ENCODE data around the gene BCL2L11. TPM values are rescaled to one million over a fixed set of nuclear protein-coding genes. Genes with fewer than 3 reads are reported as not detected.

The BCL2L11 gene
- polyA plus RNA-seq, 3 donors, result 18.3 to 21.3 (median 18.5) TPM

DNA sequence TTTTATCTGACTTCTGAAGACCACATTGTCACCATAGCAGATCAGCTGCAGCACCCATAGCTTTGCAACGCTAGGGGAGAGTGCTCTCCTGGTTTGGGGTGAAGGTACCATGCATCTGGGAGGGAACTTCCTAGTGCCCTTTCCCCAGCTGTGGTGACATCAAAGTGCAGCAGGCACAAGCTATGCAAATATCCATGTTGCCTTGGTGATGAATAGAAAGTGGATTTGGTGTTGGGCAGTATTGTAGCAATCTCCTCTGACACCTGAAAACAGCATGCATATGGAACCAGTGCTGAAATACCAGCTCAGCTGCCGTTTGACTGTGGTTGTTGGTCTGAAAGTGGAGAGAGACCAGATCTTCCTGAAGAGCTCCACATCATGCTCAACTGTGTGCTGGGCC lies 37.1 kb downstream of the BCL2L11 start:
- DNase-seq (ENCODE audit: extremely low read depth in 1 of 11, low read depth in 9 of 11, low spot score in 4 of 11), result no peak

- no peak for DNase-seq (ENCODE audit: extremely low read depth in 1 of 11, low read depth in 9 of 11, low spot score in 4 of 11)
Measured at GRCh38 chr2:111159641-111160040, 38.9 kb downstream of the BCL2L11 start.

DNA sequence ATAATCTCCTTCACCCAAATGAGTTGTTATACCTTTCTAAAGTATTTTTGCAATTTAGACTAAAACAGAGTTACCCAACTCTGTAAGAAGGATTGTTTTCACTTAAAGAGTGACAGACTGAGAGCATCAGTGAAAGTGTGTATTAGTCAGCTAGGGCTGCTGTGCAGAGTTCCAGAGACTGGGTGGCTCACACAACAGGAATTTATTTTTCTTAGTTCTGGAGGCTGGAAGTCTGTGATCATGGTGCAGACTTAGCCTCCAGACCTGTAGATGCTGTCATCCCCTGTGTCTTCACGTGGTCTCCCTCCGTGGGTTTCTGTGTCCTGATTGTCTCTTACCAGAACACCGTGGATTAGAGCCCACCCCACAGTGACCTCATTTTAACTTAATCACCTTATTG lies 40.0 kb downstream of the BCL2L11 start:
- no peak for DNase-seq (ENCODE audit: extremely low read depth in 1 of 11, low read depth in 9 of 11, low spot score in 4 of 11)

DNA sequence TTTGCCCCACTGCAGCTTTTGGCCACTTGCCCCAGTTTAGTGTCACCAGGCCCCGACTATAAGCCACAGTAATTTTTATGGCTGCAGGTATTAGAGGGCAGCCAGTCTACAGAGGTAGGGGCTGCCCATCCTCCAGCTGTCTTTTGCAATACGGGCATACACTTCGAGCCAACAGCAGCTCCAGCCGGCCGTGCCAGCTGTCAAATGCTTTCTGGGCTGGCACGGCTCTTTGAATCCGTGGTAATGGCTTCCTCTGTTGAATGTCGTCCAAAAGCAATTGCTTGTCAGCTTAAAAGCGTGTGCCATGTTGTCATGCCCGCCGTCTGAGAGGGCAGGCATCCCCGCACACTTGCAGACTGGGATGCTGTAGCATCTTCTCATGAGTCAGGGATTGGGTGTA lies 41.3 kb downstream of the BCL2L11 start:
- no peak for DNase-seq (ENCODE audit: extremely low read depth in 1 of 11, low read depth in 9 of 11, low spot score in 4 of 11)

DNA sequence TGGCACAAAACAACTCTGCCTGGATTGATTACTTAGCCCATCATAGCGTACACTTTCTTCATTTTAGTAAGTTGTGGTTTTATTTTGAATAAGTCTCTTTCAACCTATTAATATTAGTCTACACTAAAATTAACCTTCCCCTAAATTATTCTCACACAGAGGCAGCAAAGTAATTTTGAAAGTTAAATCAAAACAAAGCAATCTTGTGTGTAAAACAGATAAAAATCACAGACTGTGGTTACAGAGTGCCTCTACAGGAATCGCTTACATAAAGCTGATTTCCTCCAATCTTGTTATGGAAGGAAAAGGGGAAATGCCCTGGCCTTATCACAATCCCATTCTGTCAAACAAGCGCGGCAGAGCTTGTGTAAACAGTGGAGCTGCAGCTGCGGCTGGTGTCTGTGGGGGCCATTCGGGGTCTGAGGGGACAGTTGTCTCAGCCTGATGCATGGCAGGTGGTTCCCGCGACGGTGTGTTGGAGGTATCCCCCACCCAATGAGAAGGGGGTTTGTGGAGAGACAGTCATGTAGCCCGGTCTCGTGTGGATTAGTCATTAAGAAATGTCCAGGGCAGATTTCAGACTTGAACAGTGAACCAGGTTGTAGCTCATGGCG lies 42.1 kb downstream of the BCL2L11 start:
- no peak for DNase-seq (ENCODE audit: extremely low read depth in 1 of 11, low read depth in 9 of 11, low spot score in 4 of 11)

GRCh38 chr2:111164078-111164477 lies 43.4 kb downstream of the BCL2L11 start:
- no peak for DNase-seq (ENCODE audit: extremely low read depth in 1 of 11, low read depth in 9 of 11, low spot score in 4 of 11)

- DNase-seq (ENCODE audit: extremely low read depth in 1 of 11, low read depth in 9 of 11, low spot score in 4 of 11), result no peak
Measured at GRCh38 chr2:111165084-111165483, 44.4 kb downstream of the BCL2L11 start.

DNA sequence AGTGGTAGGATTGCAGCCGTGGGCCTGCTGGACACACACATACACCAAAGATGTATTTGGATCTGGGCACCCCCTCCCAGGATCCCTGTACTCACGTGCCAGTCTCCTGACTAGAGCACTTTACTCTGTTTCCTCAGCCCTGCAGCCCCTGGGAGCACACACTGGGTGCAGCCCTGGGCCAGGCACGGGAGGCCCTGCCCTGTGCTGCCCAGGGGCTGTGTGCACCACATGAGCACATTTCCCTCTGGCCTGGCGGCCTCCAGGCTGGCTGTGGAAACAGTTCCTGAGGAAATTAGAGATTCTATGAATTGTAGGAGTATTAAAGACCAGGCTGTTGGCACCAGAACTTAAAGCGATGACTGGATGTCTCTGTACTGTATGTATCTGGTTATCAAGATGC lies 45.4 kb downstream of the BCL2L11 start:
- no peak for DNase-seq (ENCODE audit: extremely low read depth in 1 of 11, low read depth in 9 of 11, low spot score in 4 of 11)

DNA sequence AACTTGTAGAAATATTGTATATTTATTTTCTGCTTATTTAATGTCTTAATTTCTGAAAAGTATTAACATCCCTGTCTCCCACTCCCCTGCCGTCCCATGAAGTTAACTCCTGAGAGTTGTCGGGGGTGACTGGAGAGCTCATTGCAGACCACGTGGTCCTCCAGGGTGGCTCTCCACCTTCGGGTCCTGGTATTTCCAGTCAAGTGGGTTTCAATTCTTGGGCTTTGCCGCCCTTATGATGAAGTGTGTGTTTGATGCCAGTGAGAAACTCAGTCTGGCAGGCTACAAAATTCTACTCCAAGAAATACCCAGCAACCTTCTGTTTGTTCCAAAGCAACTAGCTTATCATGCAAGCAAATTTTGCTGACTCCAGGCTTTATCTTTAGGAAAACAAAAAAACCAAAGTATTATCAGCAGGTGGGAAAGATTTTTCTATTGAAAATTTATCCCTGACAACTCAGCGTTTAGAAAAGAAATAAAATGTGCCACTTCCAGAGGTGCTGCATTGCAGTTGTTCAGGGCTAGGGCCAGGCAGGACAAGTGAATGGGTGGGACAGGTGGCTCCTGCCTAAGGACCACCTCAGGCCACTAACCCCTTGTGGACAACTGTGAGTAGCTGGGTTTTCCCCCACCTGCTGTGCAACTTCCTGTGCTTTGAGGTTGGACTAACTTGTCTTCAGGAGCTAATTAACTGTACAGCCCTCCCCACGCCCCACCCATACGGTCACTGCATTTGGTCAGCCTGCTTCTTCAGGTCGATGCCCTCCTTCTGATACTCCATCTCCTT lies 46.6 kb downstream of the BCL2L11 start:
- no peak for DNase-seq (ENCODE audit: extremely low read depth in 1 of 11, low read depth in 9 of 11, low spot score in 4 of 11)

DNA sequence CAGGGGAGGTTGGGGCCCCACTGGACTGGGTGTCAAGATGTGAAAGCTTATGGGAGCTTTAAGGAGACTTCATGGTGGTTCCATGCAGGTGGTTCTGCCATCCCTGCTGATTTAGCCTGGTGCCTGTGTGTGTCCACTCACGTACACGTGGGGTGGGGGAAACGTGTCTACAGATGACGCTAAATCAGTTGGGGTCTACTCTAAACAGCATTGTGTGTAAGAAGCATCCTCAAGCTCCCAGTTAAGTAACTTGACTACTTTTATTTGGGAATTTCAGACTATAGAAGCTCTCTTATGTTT lies 47.1 kb downstream of the BCL2L11 start:
- DNase-seq (ENCODE audit: extremely low read depth in 1 of 11, low read depth in 9 of 11, low spot score in 4 of 11), result no peak

- DNase-seq (ENCODE audit: extremely low read depth in 1 of 11, low read depth in 9 of 11, low spot score in 4 of 11), result no peak
Measured at GRCh38 chr2:111168528-111169239, 48.0 kb downstream of the BCL2L11 start.

GRCh38 chr2:111169268-111169667 lies 48.6 kb downstream of the BCL2L11 start:
- no peak for DNase-seq (ENCODE audit: extremely low read depth in 1 of 11, low read depth in 9 of 11, low spot score in 4 of 11)

- no peak for DNase-seq (ENCODE audit: extremely low read depth in 1 of 11, low read depth in 9 of 11, low spot score in 4 of 11)
Measured at GRCh38 chr2:111169924-111170323, 49.2 kb downstream of the BCL2L11 start.

DNA sequence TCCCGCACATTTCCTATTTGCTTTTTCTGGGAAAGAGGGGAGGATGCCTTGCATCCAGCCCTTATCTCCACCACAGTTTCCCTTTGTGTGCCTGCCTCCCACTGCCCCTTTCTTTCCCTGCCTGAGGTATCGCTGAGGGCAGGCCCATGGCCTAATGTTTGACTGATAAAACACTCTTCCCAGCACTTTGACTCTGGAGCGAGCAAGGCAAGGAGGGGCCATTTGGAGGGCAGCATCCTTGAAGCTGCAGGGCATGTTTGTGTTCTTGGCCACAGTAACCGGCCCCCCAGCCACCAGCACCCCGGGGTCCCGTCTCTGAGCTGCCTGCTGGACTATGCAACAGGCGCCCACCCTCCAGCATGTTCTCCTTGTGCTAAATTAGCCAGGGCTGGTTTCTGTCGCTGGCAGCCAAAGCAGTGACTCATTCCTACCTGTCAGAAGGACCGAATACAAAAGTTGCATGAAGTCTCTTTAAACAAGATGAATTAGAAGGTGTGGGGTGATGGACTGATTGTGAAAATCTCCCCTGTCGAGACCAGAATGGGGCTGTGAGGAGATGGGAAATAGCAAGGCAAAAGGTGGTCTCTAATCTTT lies 50.7 kb downstream of the BCL2L11 start:
- no peak for DNase-seq (ENCODE audit: extremely low read depth in 1 of 11, low read depth in 9 of 11, low spot score in 4 of 11)

DNA sequence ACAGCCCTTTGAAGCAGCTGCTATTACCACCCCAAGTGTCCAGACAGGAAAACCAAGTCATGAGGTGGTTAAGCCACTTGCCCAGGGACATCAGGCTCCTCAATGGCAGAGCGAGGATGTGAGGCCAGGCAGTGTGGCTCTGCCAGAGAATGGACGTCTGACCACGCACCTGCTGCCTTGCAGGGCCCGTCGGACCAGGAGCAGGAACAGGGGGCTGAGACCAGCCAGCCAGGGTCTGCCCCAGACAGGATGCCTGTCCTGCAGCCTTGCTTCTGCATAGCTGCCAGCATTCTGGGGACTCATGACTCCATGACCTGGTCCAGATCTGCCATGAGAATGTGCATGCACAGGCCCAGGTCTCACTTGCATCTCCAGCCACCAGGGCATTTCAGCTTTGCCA lies 52.0 kb downstream of the BCL2L11 start:
- no peak for DNase-seq (ENCODE audit: extremely low read depth in 1 of 11, low read depth in 9 of 11, low spot score in 4 of 11)

- DNase-seq (ENCODE audit: extremely low read depth in 1 of 11, low read depth in 9 of 11, low spot score in 4 of 11), result no peak
Measured at GRCh38 chr2:111173338-111173737, 52.6 kb downstream of the BCL2L11 start.

- DNase-seq (ENCODE audit: extremely low read depth in 1 of 11, low read depth in 9 of 11, low spot score in 4 of 11), result no peak
Measured at GRCh38 chr2:111173856-111174255, 53.1 kb downstream of the BCL2L11 start.

DNA sequence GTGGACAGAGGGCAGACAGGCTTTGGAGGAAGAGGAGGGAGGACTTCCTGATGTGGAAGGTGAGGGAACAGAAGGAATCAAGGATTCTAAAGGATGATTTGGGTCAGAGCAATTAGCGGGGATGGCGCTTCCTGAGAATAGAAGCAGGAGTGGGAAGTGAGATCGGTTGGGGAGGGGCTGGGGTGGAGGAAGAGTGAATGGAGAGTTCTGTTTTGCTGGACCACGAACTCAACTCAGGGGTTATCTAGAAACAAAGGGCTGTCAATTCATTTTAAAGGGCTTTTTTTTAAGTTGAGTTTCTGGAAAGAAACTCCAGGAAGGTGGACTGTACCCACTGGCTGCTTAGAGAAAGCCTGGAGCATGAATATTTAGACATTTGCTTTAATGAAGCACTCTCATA lies 54.9 kb downstream of the BCL2L11 start:
- no peak for DNase-seq (ENCODE audit: extremely low read depth in 1 of 11, low read depth in 9 of 11, low spot score in 4 of 11)

DNA sequence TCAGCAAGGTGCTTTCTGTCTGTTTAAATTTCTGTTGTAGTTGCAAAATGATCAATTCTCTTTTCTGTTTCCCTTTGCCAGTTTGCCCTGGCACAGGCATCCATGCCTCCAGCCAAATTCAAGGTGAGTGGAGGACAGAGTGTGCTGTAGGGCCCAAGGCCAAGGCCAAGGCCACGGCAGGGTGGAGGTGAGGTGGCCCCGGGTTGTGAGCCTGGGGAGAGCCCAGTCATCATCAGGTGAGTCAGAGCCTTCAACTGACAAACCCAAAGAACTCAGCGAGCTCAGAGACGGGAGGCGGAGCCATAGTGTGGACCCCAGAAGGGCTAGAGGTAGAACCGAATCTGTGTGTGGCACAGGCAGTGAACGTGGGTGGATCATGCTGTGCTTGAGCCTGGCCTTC lies 55.7 kb downstream of the BCL2L11 start:
- DNase-seq (ENCODE audit: extremely low read depth in 1 of 11, low read depth in 9 of 11, low spot score in 4 of 11), result no peak

- DNase-seq (ENCODE audit: extremely low read depth in 1 of 11, low read depth in 9 of 11, low spot score in 4 of 11), result no peak
Measured at GRCh38 chr2:111176867-111177266, 56.2 kb downstream of the BCL2L11 start.
